AG10803 (cell line): ENCODE results near the gene BEST1.
"Not testable (repeated sequence)": the region's sequence is repeated elsewhere in the genome, so short reads cannot be mapped to it uniquely, and the experiment has no call there.

Source experiments
- DNase-seq: peaks from one replicate; pipeline ENCODE4 v3.0.0; 2010; ENCODE audit warnings: low read depth
- H3K4me3 ChIP-seq: 2 replicates; pipeline ENCODE4 v1.5.1; 2011; ENCODE audit warnings: mild to moderate bottlenecking, low read length, control low read depth
- TF ChIP-seq, protein P1 (sequence below): conservative IDR thresholded peaks from 2 replicates; pipeline ENCODE4 v1.5.1; 2011; ENCODE audit warnings: mild to moderate bottlenecking, low read length, control low read depth, inconsistent platforms

BEST1 gene

DNA sequence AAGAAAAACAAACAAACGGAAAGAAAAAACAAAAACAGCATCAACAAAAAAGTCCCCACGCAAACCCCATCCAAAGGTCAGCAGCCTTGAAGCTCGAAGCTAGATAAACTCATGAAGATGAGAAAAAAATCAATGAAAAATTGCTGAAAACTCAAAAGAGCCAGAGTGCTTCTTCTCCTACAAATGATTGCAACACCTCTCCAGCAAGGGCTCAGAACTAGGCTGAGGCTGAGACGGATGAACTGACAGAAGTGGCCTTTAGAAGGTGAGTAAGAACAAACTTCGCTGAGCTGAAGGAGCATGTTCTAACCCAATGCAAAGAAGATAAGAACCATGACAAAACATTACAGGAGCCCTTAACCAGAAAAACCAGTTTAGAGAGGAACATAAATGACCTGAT, 35.7 kb downstream of the BEST1 start:
- H3K4me3 ChIP-seq, result no peak overlapping the region
- TF ChIP-seq, protein P1, sequence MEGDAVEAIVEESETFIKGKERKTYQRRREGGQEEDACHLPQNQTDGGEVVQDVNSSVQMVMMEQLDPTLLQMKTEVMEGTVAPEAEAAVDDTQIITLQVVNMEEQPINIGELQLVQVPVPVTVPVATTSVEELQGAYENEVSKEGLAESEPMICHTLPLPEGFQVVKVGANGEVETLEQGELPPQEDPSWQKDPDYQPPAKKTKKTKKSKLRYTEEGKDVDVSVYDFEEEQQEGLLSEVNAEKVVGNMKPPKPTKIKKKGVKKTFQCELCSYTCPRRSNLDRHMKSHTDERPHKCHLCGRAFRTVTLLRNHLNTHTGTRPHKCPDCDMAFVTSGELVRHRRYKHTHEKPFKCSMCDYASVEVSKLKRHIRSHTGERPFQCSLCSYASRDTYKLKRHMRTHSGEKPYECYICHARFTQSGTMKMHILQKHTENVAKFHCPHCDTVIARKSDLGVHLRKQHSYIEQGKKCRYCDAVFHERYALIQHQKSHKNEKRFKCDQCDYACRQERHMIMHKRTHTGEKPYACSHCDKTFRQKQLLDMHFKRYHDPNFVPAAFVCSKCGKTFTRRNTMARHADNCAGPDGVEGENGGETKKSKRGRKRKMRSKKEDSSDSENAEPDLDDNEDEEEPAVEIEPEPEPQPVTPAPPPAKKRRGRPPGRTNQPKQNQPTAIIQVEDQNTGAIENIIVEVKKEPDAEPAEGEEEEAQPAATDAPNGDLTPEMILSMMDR, result no peak
- DNase-seq, result no peak

DNA sequence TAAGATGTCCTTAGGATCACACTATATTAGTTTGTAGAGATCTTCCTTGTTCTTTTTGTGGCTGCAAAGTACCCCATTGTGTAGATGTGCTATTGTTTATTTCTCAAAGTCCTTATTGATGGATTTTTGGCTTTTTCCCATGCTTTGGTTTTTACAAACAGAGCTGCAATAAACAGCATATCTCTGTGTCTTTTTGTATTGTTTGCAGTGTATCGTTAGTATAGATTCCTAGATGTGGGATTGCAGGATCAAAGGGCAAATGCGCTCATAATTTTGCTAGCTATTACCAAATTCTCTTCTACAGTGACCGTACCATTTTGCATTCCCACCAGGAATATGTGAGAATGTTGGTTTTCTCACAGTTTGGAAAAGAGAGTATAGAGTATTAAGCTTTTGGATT, 44.8 kb downstream of the BEST1 start:
- TF ChIP-seq, protein P1, result no peak
- H3K4me3 ChIP-seq, result no peak overlapping the region
- DNase-seq, result no peak

DNA sequence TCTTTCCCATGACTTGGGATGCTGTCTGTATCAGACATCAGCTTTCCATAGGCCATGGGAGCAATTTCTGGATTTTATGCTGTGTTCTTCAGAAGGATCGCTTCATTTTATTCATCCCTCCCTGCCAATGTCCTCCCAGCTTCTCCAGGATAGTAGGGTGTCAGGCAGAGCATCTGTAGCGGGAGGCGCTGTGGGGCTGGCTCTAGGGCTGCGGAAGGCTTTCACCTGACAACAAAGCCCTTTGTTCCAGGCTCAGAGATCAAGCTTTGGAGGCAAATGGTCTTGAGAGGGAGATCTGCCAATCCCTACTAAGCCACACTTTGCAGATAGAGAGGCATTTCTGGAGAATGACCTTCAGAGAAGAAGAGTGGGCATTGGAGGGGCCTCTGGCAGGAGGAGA, 46.8 kb downstream of the BEST1 start:
- H3K4me3 ChIP-seq, result no peak overlapping the region
- TF ChIP-seq, protein P1, result no peak

DNA sequence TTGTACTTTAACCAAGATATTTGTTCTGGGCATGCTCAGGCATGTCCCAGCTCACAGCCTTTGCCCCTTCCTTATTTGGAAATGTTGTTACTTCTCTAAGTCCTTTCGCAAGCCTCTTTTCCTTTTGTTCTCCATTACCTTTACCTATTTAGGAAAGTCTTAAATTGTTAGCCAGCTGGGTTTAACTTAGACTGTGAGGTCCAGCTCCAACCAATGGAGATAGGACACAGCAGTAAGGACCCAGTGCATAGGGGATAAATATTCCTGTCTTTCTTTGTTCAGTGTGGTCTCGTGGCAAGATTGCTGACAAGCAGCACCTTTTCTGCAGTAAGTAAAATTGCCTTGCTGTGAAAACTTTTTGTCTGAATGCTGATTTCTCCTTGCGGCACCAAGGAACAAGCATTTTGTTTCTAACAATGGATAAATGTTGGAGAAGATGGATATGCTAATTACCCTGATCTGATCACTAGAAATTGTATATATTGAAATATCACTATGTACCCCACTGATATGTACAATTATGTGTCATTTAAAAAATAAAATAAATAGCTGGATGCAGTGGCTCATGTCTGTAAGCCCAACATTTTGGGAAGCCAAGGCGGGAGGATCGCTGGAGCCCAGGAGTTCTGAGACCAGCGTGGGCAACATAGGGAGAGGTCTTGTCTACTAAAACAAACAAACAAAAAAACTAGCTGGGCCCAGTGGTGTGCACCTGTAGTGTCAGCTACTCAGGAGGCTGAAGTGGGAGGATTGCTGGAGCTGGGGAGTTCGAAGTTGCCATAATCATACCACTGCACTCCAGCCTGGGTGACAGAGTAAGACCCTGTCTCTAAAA, 49.2 kb downstream of the BEST1 start:
- no peak overlapping the region for H3K4me3 ChIP-seq
- TF ChIP-seq, protein P1, result no peak
- peak; percentile 26 for DNase-seq

More for the DNA sequence above, 46.8 kb downstream of the BEST1 start:
- DNase-seq, result no peak

DNA sequence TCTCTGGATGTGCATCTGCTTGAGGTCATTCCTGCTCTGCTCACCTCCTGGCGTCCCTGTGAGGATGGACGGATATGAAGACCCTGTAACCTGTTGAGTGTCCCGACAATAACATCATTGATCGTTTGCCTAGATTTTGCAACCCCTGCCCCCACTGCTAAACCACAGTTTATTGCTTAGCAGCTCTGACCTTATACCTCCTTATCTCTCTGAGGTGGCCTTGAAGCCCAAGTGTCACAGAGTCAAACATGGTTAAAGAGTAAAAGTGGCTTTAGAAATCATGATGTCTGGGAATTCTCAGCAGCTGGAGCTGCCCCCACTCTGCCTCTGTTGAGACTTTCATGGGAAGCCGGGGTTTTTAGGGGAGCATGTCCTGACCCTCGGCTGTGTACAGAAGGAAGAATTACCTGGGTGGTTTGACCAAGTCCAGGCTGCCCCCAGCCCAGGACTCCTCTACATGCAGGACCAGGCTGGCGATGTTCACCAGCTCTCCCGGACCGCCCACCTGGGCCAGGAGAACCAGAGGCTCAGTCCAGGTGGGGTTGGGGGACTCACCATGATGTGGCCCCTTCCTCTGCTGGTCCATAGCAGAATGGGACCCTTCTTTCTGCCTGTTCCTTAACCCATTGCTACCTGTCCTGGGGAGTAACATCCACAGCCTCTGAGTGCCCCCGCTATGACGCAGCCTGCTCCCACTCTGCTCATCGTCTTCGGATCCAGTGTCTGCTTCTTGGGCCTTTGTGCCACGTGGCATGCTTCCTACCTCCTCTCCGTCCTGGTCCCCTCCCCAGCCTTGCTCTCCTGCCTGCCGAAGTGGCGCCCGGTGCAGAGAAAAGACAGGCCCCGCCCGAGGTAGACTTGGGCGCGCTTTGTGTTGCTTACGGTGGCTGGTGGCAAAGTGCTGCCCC, 50.6 kb downstream of the BEST1 start:
- TF ChIP-seq, protein P1, result no peak
- DNase-seq, result no peak

DNA sequence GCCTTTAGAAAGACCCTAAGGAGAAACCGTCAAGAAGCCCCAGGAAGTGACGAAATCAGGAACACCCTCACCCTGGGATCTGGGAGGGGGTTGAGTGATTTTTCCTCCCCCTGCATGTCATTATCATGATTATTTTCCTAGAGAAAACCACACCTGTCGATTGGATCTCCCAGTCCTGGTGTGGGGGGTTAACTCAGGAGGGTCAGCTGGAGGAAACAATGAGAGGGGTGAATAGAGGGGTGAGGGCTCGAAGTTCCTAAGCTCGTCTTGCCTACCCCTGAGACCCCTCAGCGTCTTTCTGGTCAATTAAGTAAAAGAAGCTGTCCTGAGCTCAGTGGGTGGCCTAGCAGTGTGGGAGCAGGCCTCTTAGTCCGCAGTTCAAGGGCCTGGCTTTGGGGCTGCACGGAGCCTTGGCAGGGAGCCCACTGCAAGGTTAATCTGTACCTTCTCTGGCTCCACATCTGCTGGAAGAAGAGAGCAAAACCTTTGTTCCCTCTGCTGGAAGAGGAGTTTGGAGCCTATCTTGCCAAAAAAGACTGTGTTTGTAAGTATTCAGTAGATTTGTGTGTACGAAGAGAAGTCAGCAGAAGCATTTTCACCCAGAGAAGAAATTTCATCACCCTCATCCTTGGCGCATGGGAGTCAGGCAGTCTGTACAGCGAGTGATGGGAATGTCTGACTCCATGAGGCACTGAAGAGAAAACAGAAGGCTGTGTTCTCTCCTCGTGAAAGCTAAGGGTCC, 51.5 kb downstream of the BEST1 start:
- DNase-seq, result peak; percentile 5
- TF ChIP-seq, protein P1, result no peak

More for the DNA sequence above, 50.6 kb downstream of the BEST1 start:
- no peak overlapping the region for H3K4me3 ChIP-seq

DNA sequence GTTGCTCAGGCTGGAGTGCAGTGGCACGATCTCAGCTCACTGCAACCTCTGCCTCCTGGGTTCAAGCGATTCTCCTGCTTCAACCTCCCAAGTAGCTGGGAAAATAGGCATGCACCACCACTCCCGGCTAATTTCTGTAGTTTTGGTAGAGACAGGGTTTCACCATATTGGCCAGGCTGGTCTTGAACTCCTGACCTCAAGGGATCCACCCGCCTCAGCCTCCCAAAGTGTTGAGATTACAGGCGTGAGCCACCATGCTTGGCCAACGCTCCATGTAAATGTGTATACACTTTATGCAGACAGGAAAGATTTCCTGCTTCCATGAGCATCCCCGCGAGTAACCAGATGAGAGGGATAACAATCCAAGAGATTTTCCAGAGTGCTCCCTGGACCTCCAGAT, 52.1 kb downstream of the BEST1 start:
- H3K4me3 ChIP-seq, DNase-seq: not testable (repeated sequence)

More for the DNA sequence above, 51.5 kb downstream of the BEST1 start:
- no peak overlapping the region for H3K4me3 ChIP-seq
